Fibroblast of mammary gland (primary cell): ENCODE data around the gene USP15.

Source experiments
- DNase-seq: peaks from one replicate; pipeline ENCODE4 v3.0.0-alpha.2; 2010; ENCODE audit warnings: low read depth
- H3K4me3 ChIP-seq: 2 replicates; pipeline ENCODE4 v1.5.1; 2011; ENCODE audit warnings: low read depth, mild to moderate bottlenecking, low read length, moderate library complexity; ENCODE audit not compliant: control insufficient read depth
- CTCF ChIP-seq: conservative IDR thresholded peaks from 2 replicates; pipeline ENCODE4 v1.5.1; 2011; ENCODE audit warnings: low read depth, low read length, inconsistent platforms; ENCODE audit not compliant: control insufficient read depth, insufficient read depth

USP15 gene

GRCh38 chr12:62345667-62346066 is 85.5 kb downstream of the USP15 start:
- no peak for DNase-seq
- no peak for TF ChIP-seq CTCF
- no peak overlapping the region for H3K4me3 ChIP-seq

GRCh38 chr12:62346817-62347216 is 86.6 kb downstream of the USP15 start:
- TF ChIP-seq CTCF, result no peak
- no peak overlapping the region for H3K4me3 ChIP-seq
- no peak for DNase-seq

- peak; percentile 49 for DNase-seq
- no peak overlapping the region for H3K4me3 ChIP-seq
- no peak for TF ChIP-seq CTCF
Measured at GRCh38 chr12:62347922-62348650, 87.9 kb downstream of the USP15 start.

GRCh38 chr12:62350554-62350953 is 90.3 kb downstream of the USP15 start:
- TF ChIP-seq CTCF, result no peak
- DNase-seq, result no peak
- no peak overlapping the region for H3K4me3 ChIP-seq

- DNase-seq, result no peak
- TF ChIP-seq CTCF, result no peak
- no peak overlapping the region for H3K4me3 ChIP-seq
Measured at GRCh38 chr12:62351326-62351725, 91.1 kb downstream of the USP15 start.

GRCh38 chr12:62361048-62361447 is 100.8 kb downstream of the USP15 start:
- DNase-seq, result no peak
- no peak for TF ChIP-seq CTCF
- H3K4me3 ChIP-seq, result no peak overlapping the region
